Hepatocyte (in vitro differentiated cells): ENCODE results near the gene IRX2. TPM values are rescaled to one million over a fixed set of nuclear protein-coding genes. Genes with fewer than 3 reads are reported as not detected.

Experiments used
- DNase-seq: peaks from one replicate; pipeline ENCODE4 v3.0.0-alpha.2; 2016; ENCODE audit warnings: low spot score
- H2AFZ ChIP-seq: fragments of 200-600 bp; sonication (generic); 2 replicates; pipeline ENCODE4 v1.6.0; 2016; ENCODE audit warnings: antibody characterized with exemption, mild to moderate bottlenecking
- H3K27ac ChIP-seq: fragments of 200-600 bp; sonication (generic); 2 replicates; pipeline ENCODE4 v1.5.1; 2016; ENCODE audit warnings: mild to moderate bottlenecking
- H3K27me3 ChIP-seq: fragments of 200-600 bp; sonication (generic); 2 replicates; pipeline ENCODE4 v1.6.1; 2016
- H3K36me3 ChIP-seq: fragments of 200-600 bp; sonication (generic); replicated peaks from 2 replicates; pipeline ENCODE4 v1.5.1; 2016; ENCODE audit warnings: low read depth; ENCODE audit not compliant: insufficient read depth
- H3K4me1 ChIP-seq: fragments of 200-600 bp; sonication (generic); 2 replicates; pipeline ENCODE4 v1.5.1; 2016; ENCODE audit warnings: mild to moderate bottlenecking, moderate library complexity; ENCODE audit not compliant: insufficient read depth
- H3K4me2 ChIP-seq: fragments of 200-600 bp; sonication (generic); 2 replicates; pipeline ENCODE4 v1.6.0; 2016
- H3K4me3 ChIP-seq: fragments of 200-600 bp; sonication (generic); 2 replicates; pipeline ENCODE4 v1.5.1; 2016; ENCODE audit warnings: mild to moderate bottlenecking
- H3K79me2 ChIP-seq: fragments of 200-600 bp; sonication (generic); 2 replicates; pipeline ENCODE4 v1.6.0; 2017; ENCODE audit warnings: mild to moderate bottlenecking
- H3K9me2 ChIP-seq: fragments of 200-600 bp; sonication (generic); replicated peaks from 2 replicates; pipeline ENCODE4 v1.6.0; 2017; ENCODE audit warnings: mild to moderate bottlenecking; ENCODE audit not compliant: insufficient read depth
- H3K9me3 ChIP-seq: fragments of 200-600 bp; sonication (generic); 2 replicates; pipeline ENCODE4 v1.5.1; 2016; ENCODE audit warnings: low read depth, mild to moderate bottlenecking
- H4K20me1 ChIP-seq: fragments of 200-600 bp; sonication (generic); 2 replicates; pipeline ENCODE4 v1.6.0; 2016; ENCODE audit warnings: mild to moderate bottlenecking; ENCODE audit not compliant: insufficient read depth, poor library complexity, severe bottlenecking
- CTCF ChIP-seq: fragments of 200-600 bp; sonication (generic); IDR thresholded peaks from 2 replicates; pipeline ENCODE4 v1.5.1; 2016; ENCODE audit warnings: antibody characterized with exemption, mild to moderate bottlenecking; ENCODE audit not compliant: poor library complexity
- EZH2 ChIP-seq: fragments of 200-600 bp; sonication (generic); IDR thresholded peaks from 2 replicates; pipeline ENCODE4 v1.6.1; 2016; ENCODE audit warnings: antibody characterized with exemption, mild to moderate bottlenecking, borderline replicate concordance
- EZH2phosphoT487 ChIP-seq: fragments of 200-600 bp; sonication (generic); IDR thresholded peaks from one replicate; pipeline ENCODE4 v1.6.1; 2018; ENCODE audit warnings: antibody characterized with exemption, mild to moderate bottlenecking, low read depth, moderate library complexity; ENCODE audit not compliant: unreplicated experiment, severe bottlenecking
- WGBS: methylation state at CpG from one replicate; pipeline ENCODE4 v1.1.6; 2016; ENCODE audit warnings: low lambda C conversion rate; ENCODE audit errors: missing lambda C conversion rate; 5-methylcytosine and 5-hydroxymethylcytosine counted together
- polyA plus RNA-seq: library from polyadenylated mRNA; unstranded; fragments of >200 nt; fragmentation: Nextera tagmentation; extraction: Ambion mirVana; gene quantifications from 2 replicates; pipeline ENCODE4 v1.2.1, GENCODE V29; 2016
- total RNA-seq: library from RNA; depleted of rRNA; stranded (reverse); fragments of >200 nt; gene quantifications from 2 replicates; pipeline ENCODE4 v1.2.3, GENCODE V29; 2014

IRX2 gene
- total and polyA plus RNA-seq, 2 experiments from 2014 or later = 6.0 to 7.8 TPM

- Histone ChIP-seq H3K27ac (no peak overlapping the region), H3K9me3 (no peaks in the 10 kb centered on the region), H3K79me2 (peaks cover 27% of the 10 kb centered on the region), H3K36me3 (no peaks in the 10 kb centered on the region), H2AFZ (no peak overlapping the region), H3K4me2 (peak overlapping the region; percentile 94), H4K20me1 (peaks cover 5% of the 10 kb centered on the region), H3K4me1 (peaks cover 20% of the 10 kb centered on the region), H3K4me3 (peak overlapping the region; percentile 51), H3K9me2 (no peaks in the 10 kb centered on the region), H3K27me3 (peaks cover 36% of the 10 kb centered on the region)
- WGBS = 71% methylated on average over 42 of the region's 45 CpGs
- TF ChIP-seq CTCF = no peak
- TF ChIP-seq EZH2 = no peak
- TF ChIP-seq EZH2phosphoT487 = no peak
- peak; percentile 2 for DNase-seq
Observed at GRCh38 chr5:2749514-2750025, 1.9 kb downstream of the IRX2 start.

- H3K27ac ChIP-seq = no peak overlapping the region
- H4K20me1 ChIP-seq = peaks cover 5% of the 10 kb centered on the region
- peaks cover 18% of the 10 kb centered on the region for H3K4me1 ChIP-seq
- H2AFZ ChIP-seq = no peak overlapping the region
- DNase-seq = no peak
- H3K79me2 ChIP-seq = peaks cover 27% of the 10 kb centered on the region
- TF ChIP-seq EZH2phosphoT487 = no peak
- TF ChIP-seq EZH2 = no peak
- no peak for TF ChIP-seq CTCF
- no peaks in the 10 kb centered on the region for H3K9me3 ChIP-seq
- H3K4me3 ChIP-seq = no peak overlapping the region
- peaks cover 35% of the 10 kb centered on the region for H3K27me3 ChIP-seq
- peak overlapping the region; percentile 94 for H3K4me2 ChIP-seq
- H3K36me3 ChIP-seq = no peaks in the 10 kb centered on the region
- 98% methylated on average over 46 of the region's 71 CpGs for WGBS
- H3K9me2 ChIP-seq = no peaks in the 10 kb centered on the region
Observed at GRCh38 chr5:2748861-2749513, 2.5 kb downstream of the IRX2 start.

DNA sequence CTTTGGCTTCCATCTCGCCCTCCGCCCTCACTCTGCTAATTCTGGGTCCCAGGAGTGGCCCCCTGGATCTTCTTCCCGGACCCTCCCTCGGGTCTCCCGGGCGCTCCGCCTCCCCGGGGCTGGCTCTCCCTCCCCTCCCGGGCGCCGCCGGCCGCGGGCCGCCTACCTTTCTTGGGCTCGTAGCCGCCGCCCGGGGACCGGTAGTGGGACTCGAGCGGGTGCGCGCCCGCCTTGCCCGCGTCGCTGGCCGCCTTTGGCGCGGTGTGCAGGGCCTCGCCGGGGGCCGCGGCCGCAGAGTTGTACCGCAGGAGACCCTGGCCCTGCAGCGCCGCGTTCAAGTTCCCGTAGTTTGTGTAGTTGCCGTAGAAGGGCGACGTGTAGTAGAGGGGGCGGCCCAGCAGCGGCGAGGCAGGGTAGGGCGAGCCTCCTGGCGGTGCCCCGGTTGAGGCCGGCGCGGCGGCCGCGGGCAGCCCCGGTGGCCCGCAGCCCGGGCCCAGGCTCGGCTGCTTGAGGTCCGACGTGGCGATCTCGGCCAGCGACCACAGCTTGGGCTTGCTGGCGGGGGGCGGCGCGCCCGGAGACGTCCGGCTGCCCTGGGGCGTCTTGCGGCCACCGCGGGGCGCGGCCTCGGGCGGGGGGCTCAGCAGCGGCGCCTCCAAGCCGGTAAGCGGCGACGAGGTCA is 3.2 kb downstream of the IRX2 start:
- DNase-seq = no peak
- over 99% methylated on average over 39 of the region's 86 CpGs for WGBS
- Histone ChIP-seq H3K9me2 (no peaks in the 10 kb centered on the region), H3K79me2 (peaks cover 27% of the 10 kb centered on the region), H3K4me3 (no peak overlapping the region), H3K4me1 (peaks cover 21% of the 10 kb centered on the region), H3K4me2 (no peak overlapping the region), H2AFZ (no peak overlapping the region), H4K20me1 (peaks cover 5% of the 10 kb centered on the region), H3K9me3 (no peaks in the 10 kb centered on the region), H3K27ac (no peak overlapping the region), H3K27me3 (peaks cover 35% of the 10 kb centered on the region), H3K36me3 (no peaks in the 10 kb centered on the region)
- TF ChIP-seq CTCF = no peak
- no peak for TF ChIP-seq EZH2
- TF ChIP-seq EZH2phosphoT487 = no peak
